GM23248 (cell line): ENCODE data around the gene ABLIM1.

Source experiments
- EZH2 ChIP-seq: fragments of 200-600 bp; sonication (generic); IDR thresholded peaks from 2 replicates; pipeline ENCODE4 v1.6.1; 2018; ENCODE audit warnings: antibody characterized with exemption, mild to moderate bottlenecking; ENCODE audit not compliant: insufficient read depth, poor library complexity, severe bottlenecking
- EZH2phosphoT487 ChIP-seq: fragments of 200-600 bp; sonication (generic); IDR thresholded peaks from 2 replicates; pipeline ENCODE4 v1.6.1; 2018; ENCODE audit warnings: antibody characterized with exemption, moderate library complexity, mild to moderate bottlenecking, low read depth; ENCODE audit not compliant: insufficient read depth

- TF ChIP-seq EZH2 (no peak), EZH2phosphoT487 (no peak)
Observed at GRCh38 chr10:114400091-114400490, 258.0 kb downstream of the ABLIM1 start.
